GM20000 (cell line): Measurements from ENCODE around the gene ENC1.

Experiments used
- DNase-seq: peaks from one replicate; pipeline ENCODE4 v3.0.0; 2012; ENCODE audit warnings: low spot score
- CTCF ChIP-seq: IDR thresholded peaks from 2 replicates; pipeline ENCODE4 v1.5.1; 2012; ENCODE audit warnings: mild to moderate bottlenecking, control low read depth; ENCODE audit errors: extremely low read depth, missing control alignments

Gene ENC1

GRCh38 chr5:74642543-74642863 lies 2.0 kb upstream of the ENC1 start:
- no peak for TF ChIP-seq CTCF

GRCh38 chr5:74641735-74642542 lies 1.4 kb upstream of the ENC1 start:
- peak; percentile 23 for TF ChIP-seq CTCF
- DNase-seq = peak; percentile 28

More at GRCh38 chr5:74642543-74642863, 2.0 kb upstream of the ENC1 start:
- DNase-seq = no peak

GRCh38 chr5:74640954-74641734 lies 616 bp upstream of the ENC1 start:
- TF ChIP-seq CTCF = no peak
- DNase-seq = peak; percentile 34

GRCh38 chr5:74639807-74640449 lies 600 bp downstream of the ENC1 start:
- no peak for TF ChIP-seq CTCF
- peak; percentile 32 for DNase-seq

- TF ChIP-seq CTCF = no peak
- DNase-seq = peak; percentile 50
Measured at GRCh38 chr5:74638970-74639806, 1.3 kb downstream of the ENC1 start.

GRCh38 chr5:74638544-74638969 lies 2.0 kb downstream of the ENC1 start:
- no peak for DNase-seq
- TF ChIP-seq CTCF = no peak
